Liver (tissue), 3 donors: ENCODE measurements around the gene PHF24.

Source experiments
- ATF3 ChIP-seq: IDR thresholded peaks from 2 replicates; pipeline ENCODE4 v1.6.1; 2016; ENCODE audit warnings: antibody characterized with exemption
- CTCF ChIP-seq: fragments of 150-350 bp; IDR thresholded peaks from 2 replicates; pipeline ENCODE4 v1.5.1; 2017; ENCODE audit warnings: improper control_type of control experiment, low read depth, low read length; ENCODE audit not compliant: missing input control
- EGR1 ChIP-seq, 2 donors: IDR thresholded peaks; 2 replicates each; pipeline ENCODE4 v1.6.1; 2016 to 2018; ENCODE audit warnings: antibody characterized with exemption in 2 of 2, low read depth in 2 of 2
- FOXA1 ChIP-seq: IDR thresholded peaks from 2 replicates; pipeline ENCODE4 v1.6.1; 2016; ENCODE audit warnings: antibody characterized with exemption
- GABPA ChIP-seq, 2 donors: IDR thresholded peaks in 1 of 2; conservative IDR thresholded peaks in 1 of 2; 2 replicates each; pipeline ENCODE4 v1.6.1; 2016; ENCODE audit warnings: antibody characterized with exemption in 2 of 2, mild to moderate bottlenecking in 1 of 2, moderate library complexity in 1 of 2
- HNF4A ChIP-seq, 2 donors: conservative IDR thresholded peaks; 2 replicates each; pipeline ENCODE4 v1.6.1; 2016; ENCODE audit warnings: antibody characterized with exemption in 2 of 2, mild to moderate bottlenecking in 2 of 2
- NR2F2 ChIP-seq: IDR thresholded peaks from 2 replicates; pipeline ENCODE4 v1.6.1; 2016; ENCODE audit warnings: antibody characterized with exemption
- RAD21 ChIP-seq, 2 donors: IDR thresholded peaks; 2 replicates each; pipeline ENCODE4 v1.6.1; 2016; ENCODE audit warnings: antibody characterized with exemption in 2 of 2, mild to moderate bottlenecking in 2 of 2
- SP1 ChIP-seq: IDR thresholded peaks from 2 replicates; pipeline ENCODE4 v1.6.1; 2018; ENCODE audit warnings: antibody characterized with exemption, mild to moderate bottlenecking
- YY1 ChIP-seq: IDR thresholded peaks from 2 replicates; pipeline ENCODE4 v1.6.1; 2016; ENCODE audit warnings: antibody characterized with exemption, mild to moderate bottlenecking
- ZBTB33 ChIP-seq: IDR thresholded peaks from 2 replicates; pipeline ENCODE4 v1.6.1; 2016; ENCODE audit warnings: antibody characterized with exemption
- TF ChIP-seq, protein P1 (sequence below): IDR thresholded peaks from 2 replicates; pipeline ENCODE4 v1.6.1; 2016; ENCODE audit warnings: antibody characterized with exemption, mild to moderate bottlenecking
- donor health status: healthy.
- donor health status: healthy.

DNA sequence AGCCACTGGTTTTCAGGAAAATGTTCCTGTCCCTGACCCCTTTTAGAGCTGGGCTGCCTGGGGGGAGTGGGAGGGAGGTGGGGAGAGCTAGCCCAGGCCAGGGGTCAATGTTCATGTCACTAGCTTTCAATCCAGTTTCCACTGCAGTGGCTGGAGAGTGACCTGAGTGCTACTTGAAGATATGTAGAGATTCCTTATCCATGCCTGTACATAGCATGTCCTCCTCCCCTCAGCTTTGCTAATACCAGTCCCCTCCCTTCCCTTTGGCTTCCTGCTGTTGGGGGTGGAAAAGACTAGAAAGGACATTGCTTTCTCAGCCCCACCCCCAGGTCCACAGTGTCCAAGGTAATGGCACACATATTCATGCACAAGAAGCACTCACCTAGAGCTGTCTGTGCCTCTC lies 39.3 kb downstream of the PHF24 start:
- no peak for TF ChIP-seq ZBTB33
- no peak for TF ChIP-seq CTCF
- no peak for TF ChIP-seq ATF3
- TF ChIP-seq EGR1 (IDR thresholded peaks at IDR 0.05; ENCODE audit: low read depth in 2 of 2), result no peak
- TF ChIP-seq SP1, result peak; percentile 37
- TF ChIP-seq NR2F2, result no peak
- TF ChIP-seq YY1, result no peak
- TF ChIP-seq GABPA (IDR thresholded peaks at IDR 0.05 in 1 of 2, conservative IDR thresholded peaks at IDR 0.05 in 1 of 2), result no peak
- no peak for TF ChIP-seq RAD21 (IDR thresholded peaks at IDR 0.05)
- TF ChIP-seq, protein P1, sequence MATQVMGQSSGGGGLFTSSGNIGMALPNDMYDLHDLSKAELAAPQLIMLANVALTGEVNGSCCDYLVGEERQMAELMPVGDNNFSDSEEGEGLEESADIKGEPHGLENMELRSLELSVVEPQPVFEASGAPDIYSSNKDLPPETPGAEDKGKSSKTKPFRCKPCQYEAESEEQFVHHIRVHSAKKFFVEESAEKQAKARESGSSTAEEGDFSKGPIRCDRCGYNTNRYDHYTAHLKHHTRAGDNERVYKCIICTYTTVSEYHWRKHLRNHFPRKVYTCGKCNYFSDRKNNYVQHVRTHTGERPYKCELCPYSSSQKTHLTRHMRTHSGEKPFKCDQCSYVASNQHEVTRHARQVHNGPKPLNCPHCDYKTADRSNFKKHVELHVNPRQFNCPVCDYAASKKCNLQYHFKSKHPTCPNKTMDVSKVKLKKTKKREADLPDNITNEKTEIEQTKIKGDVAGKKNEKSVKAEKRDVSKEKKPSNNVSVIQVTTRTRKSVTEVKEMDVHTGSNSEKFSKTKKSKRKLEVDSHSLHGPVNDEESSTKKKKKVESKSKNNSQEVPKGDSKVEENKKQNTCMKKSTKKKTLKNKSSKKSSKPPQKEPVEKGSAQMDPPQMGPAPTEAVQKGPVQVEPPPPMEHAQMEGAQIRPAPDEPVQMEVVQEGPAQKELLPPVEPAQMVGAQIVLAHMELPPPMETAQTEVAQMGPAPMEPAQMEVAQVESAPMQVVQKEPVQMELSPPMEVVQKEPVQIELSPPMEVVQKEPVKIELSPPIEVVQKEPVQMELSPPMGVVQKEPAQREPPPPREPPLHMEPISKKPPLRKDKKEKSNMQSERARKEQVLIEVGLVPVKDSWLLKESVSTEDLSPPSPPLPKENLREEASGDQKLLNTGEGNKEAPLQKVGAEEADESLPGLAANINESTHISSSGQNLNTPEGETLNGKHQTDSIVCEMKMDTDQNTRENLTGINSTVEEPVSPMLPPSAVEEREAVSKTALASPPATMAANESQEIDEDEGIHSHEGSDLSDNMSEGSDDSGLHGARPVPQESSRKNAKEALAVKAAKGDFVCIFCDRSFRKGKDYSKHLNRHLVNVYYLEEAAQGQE, result no peak
- TF ChIP-seq HNF4A (conservative IDR thresholded peaks at IDR 0.05), result peak; percentile 6 to 65
- TF ChIP-seq FOXA1, result no peak
